Measurements from ENCODE around the gene HERPUD1. TPM values are rescaled to one million over a fixed set of nuclear protein-coding genes. Genes with fewer than 3 reads are reported as not detected.
A peak's percentile ranks its signal among the peaks of the same experiment; 100 is the strongest.

The HERPUD1 gene
- total RNA-seq, 1 donor from 2014 or later, result 79.8 TPM

DNA sequence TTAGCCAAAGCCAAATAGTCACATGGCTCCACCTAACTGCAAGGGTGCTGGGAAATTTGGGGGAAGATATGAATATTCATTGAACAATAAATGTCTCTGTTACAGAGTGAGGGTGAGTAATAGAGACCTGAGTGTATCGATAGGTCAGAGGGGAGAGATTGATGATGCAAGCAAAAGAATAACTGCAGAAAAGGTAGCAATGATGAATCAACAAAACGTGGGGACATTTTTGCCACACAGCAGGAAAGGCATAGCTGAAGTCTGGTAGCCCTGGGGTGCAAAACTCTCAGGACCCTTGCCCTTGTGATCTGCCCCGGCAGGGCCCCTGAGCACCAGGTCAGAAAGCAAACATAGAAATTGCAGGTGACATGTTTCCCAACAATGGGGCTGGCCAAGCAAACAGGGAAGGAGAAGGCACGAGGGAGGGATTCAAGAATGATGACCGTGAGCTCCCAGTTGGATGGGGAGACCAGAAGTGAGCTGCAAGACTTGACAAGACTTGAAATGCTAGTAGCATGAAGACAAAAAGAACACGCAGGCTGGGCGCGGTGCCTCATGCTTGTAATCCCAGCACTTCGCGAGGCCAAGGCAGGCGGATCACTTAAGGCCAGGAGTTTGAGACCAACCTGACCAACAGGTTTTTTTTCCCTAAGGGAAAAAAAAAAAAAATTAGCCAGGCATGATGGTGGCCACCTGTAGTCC, 12.7 kb upstream of the HERPUD1 start:
- H3K4me3 Mint-ChIP-seq, result no peak overlapping the region

GRCh38 chr16:56921571-56921970, 10.4 kb upstream of the HERPUD1 start:
- peaks cover 27% of the 10 kb centered on the region for H3K4me1 Mint-ChIP-seq
- DNase-seq (ENCODE audit: low spot score in 2 of 2, unreplicated experiment in 2 of 2), result no peak
- no peaks in the 10 kb centered on the region for H3K9me3 Mint-ChIP-seq
- no peaks in the 10 kb centered on the region for H3K27me3 Mint-ChIP-seq (ENCODE audit: low read depth)
- TF ChIP-seq, protein P1, sequence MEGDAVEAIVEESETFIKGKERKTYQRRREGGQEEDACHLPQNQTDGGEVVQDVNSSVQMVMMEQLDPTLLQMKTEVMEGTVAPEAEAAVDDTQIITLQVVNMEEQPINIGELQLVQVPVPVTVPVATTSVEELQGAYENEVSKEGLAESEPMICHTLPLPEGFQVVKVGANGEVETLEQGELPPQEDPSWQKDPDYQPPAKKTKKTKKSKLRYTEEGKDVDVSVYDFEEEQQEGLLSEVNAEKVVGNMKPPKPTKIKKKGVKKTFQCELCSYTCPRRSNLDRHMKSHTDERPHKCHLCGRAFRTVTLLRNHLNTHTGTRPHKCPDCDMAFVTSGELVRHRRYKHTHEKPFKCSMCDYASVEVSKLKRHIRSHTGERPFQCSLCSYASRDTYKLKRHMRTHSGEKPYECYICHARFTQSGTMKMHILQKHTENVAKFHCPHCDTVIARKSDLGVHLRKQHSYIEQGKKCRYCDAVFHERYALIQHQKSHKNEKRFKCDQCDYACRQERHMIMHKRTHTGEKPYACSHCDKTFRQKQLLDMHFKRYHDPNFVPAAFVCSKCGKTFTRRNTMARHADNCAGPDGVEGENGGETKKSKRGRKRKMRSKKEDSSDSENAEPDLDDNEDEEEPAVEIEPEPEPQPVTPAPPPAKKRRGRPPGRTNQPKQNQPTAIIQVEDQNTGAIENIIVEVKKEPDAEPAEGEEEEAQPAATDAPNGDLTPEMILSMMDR (IDR thresholded peaks at IDR 0.05; ENCODE audit: unreplicated experiment), result no peak
- H3K4me3 Mint-ChIP-seq, result no peak overlapping the region
- no peak overlapping the region for H3K27ac Mint-ChIP-seq
- no peaks in the 10 kb centered on the region for H3K36me3 Mint-ChIP-seq

More for the DNA sequence above, 12.7 kb upstream of the HERPUD1 start:
- Mint-ChIP-seq H3K27me3 (ENCODE audit: low read depth) (no peaks in the 10 kb centered on the region), H3K9me3 (no peaks in the 10 kb centered on the region), H3K27ac (peak overlapping the region; percentile 6), H3K36me3 (no peaks in the 10 kb centered on the region), H3K4me1 (peaks cover 44% of the 10 kb centered on the region)
- TF ChIP-seq, protein P1 (IDR thresholded peaks at IDR 0.05; ENCODE audit: unreplicated experiment), result no peak
- no peak for DNase-seq (ENCODE audit: low spot score in 2 of 2, unreplicated experiment in 2 of 2)

GRCh38 chr16:56923481-56924091, 8.4 kb upstream of the HERPUD1 start:
- Mint-ChIP-seq H3K27ac (no peak overlapping the region), H3K9me3 (no peaks in the 10 kb centered on the region), H3K36me3 (no peaks in the 10 kb centered on the region), H3K4me3 (no peak overlapping the region), H3K27me3 (ENCODE audit: low read depth) (no peaks in the 10 kb centered on the region), H3K4me1 (peaks cover 18% of the 10 kb centered on the region)
- TF ChIP-seq, protein P1 (IDR thresholded peaks at IDR 0.05; ENCODE audit: unreplicated experiment), result no peak
- DNase-seq (ENCODE audit: low spot score in 2 of 2, unreplicated experiment in 2 of 2), result no peak

- DNase-seq (ENCODE audit: low spot score in 2 of 2, unreplicated experiment in 2 of 2), result no peak
- TF ChIP-seq, protein P1 (IDR thresholded peaks at IDR 0.05; ENCODE audit: unreplicated experiment), result no peak
- no peaks in the 10 kb centered on the region for H3K9me3 Mint-ChIP-seq
- no peak overlapping the region for H3K27ac Mint-ChIP-seq
- no peak overlapping the region for H3K4me3 Mint-ChIP-seq
- H3K36me3 Mint-ChIP-seq, result no peaks in the 10 kb centered on the region
- H3K27me3 Mint-ChIP-seq (ENCODE audit: low read depth), result no peaks in the 10 kb centered on the region
- peaks cover 8% of the 10 kb centered on the region for H3K4me1 Mint-ChIP-seq
Observed at GRCh38 chr16:56927471-56927870, 4.5 kb upstream of the HERPUD1 start.

- H3K36me3 Mint-ChIP-seq, result peaks cover 2% of the 10 kb centered on the region
- no peak overlapping the region for H3K27ac Mint-ChIP-seq
- H3K4me1 Mint-ChIP-seq, result peaks cover 24% of the 10 kb centered on the region
- no peak for DNase-seq (ENCODE audit: low spot score in 2 of 2, unreplicated experiment in 2 of 2)
- TF ChIP-seq, protein P1 (IDR thresholded peaks at IDR 0.05; ENCODE audit: unreplicated experiment), result no peak
- H3K4me3 Mint-ChIP-seq, result no peak overlapping the region
- H3K9me3 Mint-ChIP-seq, result no peaks in the 10 kb centered on the region
- no peaks in the 10 kb centered on the region for H3K27me3 Mint-ChIP-seq (ENCODE audit: low read depth)
Observed at GRCh38 chr16:56929639-56930038, 2.3 kb upstream of the HERPUD1 start.

Measured in mesothelial cell of epicardium (in vitro differentiated cells).